CD8-positive, alpha-beta memory T cell (primary cell): ENCODE measurements around the gene CNDP1. TPM values are rescaled to one million over a fixed set of nuclear protein-coding genes. Genes with fewer than 3 reads are reported as not detected.

ENCODE experiments used
- CTCF ChIA-PET: fragments of 350-600 bp; sonication (Branson Sonifier 250); formaldehyde crosslinking; loops from one replicate; lab custom pipeline; 2021; ENCODE audit warnings: antibody characterized with exemption; lab: Charles Lee
- POLR2A ChIA-PET: fragments of 350-600 bp; sonication (Branson Sonifier 250); formaldehyde crosslinking; loops from one replicate; lab custom pipeline; 2021; ENCODE audit warnings: antibody characterized with exemption; lab: Charles Lee
- DNase-seq, 5 donors: peaks; one replicate each; pipeline versions ENCODE4 v3.0.0 to v3.0.0-alpha.2; 2020 to 2022; ENCODE audit warnings: mixed read lengths in 1 of 5
- H3K27ac ChIP-seq: one replicate; pipeline ENCODE4 v1.7.0; 2013; ENCODE audit warnings: low read depth, mild to moderate bottlenecking, low read length, moderate library complexity
- H3K27me3 ChIP-seq: 2 replicates; pipeline ENCODE4 v1.7.0; 2013; ENCODE audit warnings: low read length, mild to moderate bottlenecking; ENCODE audit not compliant: insufficient read depth, poor library complexity, severe bottlenecking
- H3K36me3 ChIP-seq: 2 replicates; pipeline ENCODE4 v1.7.0; 2013; ENCODE audit warnings: mild to moderate bottlenecking, low read length, moderate library complexity; ENCODE audit not compliant: insufficient read depth
- H3K4me1 ChIP-seq: 2 replicates; pipeline ENCODE4 v1.7.0; 2013; ENCODE audit warnings: mild to moderate bottlenecking, low read length, moderate library complexity; ENCODE audit not compliant: insufficient read depth
- H3K4me3 ChIP-seq: 2 replicates; pipeline ENCODE4 v1.7.0; 2013; ENCODE audit warnings: mild to moderate bottlenecking, low read length
- H3K9me3 ChIP-seq: 2 replicates; pipeline ENCODE4 v1.7.0; 2013; ENCODE audit warnings: mild to moderate bottlenecking, low read length
- H3K27ac Mint-ChIP-seq, 8 donors: one replicate each; pipeline ENCODE4 v1.8.0; 2020 to 2021; ENCODE audit warnings: mixed read lengths in 8 of 8, mild to moderate bottlenecking in 6 of 8, inconsistent platforms in 3 of 8, moderate library complexity in 3 of 8
- H3K27me3 Mint-ChIP-seq, 2 donors: one replicate each; pipeline ENCODE4 v1.8.0; 2020 to 2021; ENCODE audit warnings: mixed read lengths in 2 of 2, mild to moderate bottlenecking in 1 of 2, moderate library complexity in 1 of 2
- H3K36me3 Mint-ChIP-seq, 3 donors: one replicate each; pipeline ENCODE4 v1.8.0; 2020 to 2021; ENCODE audit warnings: mixed read lengths in 3 of 3, inconsistent platforms in 1 of 3, mild to moderate bottlenecking in 1 of 3
- H3K4me1 Mint-ChIP-seq, 3 donors: one replicate each; pipeline ENCODE4 v1.8.0; 2020 to 2021; ENCODE audit warnings: mixed read lengths in 3 of 3, inconsistent platforms in 1 of 3, mild to moderate bottlenecking in 1 of 3
- H3K4me3 Mint-ChIP-seq, 7 donors: one replicate each; pipeline ENCODE4 v1.8.0; 2020 to 2021; ENCODE audit warnings: mixed read lengths in 7 of 7, mild to moderate bottlenecking in 6 of 7, moderate library complexity in 4 of 7, inconsistent platforms in 2 of 7
- H3K9me3 Mint-ChIP-seq, 5 donors: one replicate each; pipeline ENCODE4 v1.8.0; 2020 to 2022; ENCODE audit warnings: mixed read lengths in 5 of 5, mild to moderate bottlenecking in 3 of 5, moderate library complexity in 2 of 5, inconsistent platforms in 1 of 5
- polyA plus RNA-seq: library from polyadenylated mRNA; unstranded; fragments of 300-500 nt; fragmentation: Illumina TruSeq; gene quantifications from one replicate; pipeline ENCODE4 v1.2.3, GENCODE V29; 2021
- total RNA-seq, 2 experiments: library from RNA; stranded (reverse); gene quantifications; one replicate each; pipeline ENCODE4 v1.2.3, GENCODE V29; 2021

The CNDP1 gene
- total and polyA plus RNA-seq, 3 experiments from 2014 or later = 0.09 TPM; not detected in 2

GRCh38 chr18:74598350-74599001 is 64.2 kb downstream of the CNDP1 start:
- peak; percentile 63 to 86 (median 73) for DNase-seq
- ChIA-PET CTCF (interaction anchor here (0.9 to 1.3 kb wide), 3 partner anchors 25 to 102 kb away, joined by 3 to 5 read pairs (median 3); partner anchors contain the start of gene CNDP2), POLR2A (interaction anchor here (0.6 to 1.8 kb wide), 5 partner anchors 94 to 612 kb away, joined by 3 to 21 read pairs (median 3); partner anchors contain the start of genes CNDP2 and TSHZ1)
- Histone ChIP-seq H3K9me3 (no peaks in the 10 kb centered on the region), H3K36me3 (peaks cover 2% of the 10 kb centered on the region), H3K4me1 (peaks cover 31% of the 10 kb centered on the region), H3K27me3 (no peaks in the 10 kb centered on the region), H3K27ac (peak overlapping the region; percentile 94), H3K4me3 (peak overlapping the region; percentile 89)
- Mint-ChIP-seq H3K4me3 (peak overlapping the region; percentile 91 to 99 (median 95)), H3K9me3 (no peaks in the 10 kb centered on the region), H3K4me1 (peaks cover 42 to 82% (median 80%) of the 10 kb centered on the region in 3 donors), H3K27me3 (peaks cover 0 to 3% of the 10 kb centered on the region in 2 donors), H3K27ac (peak overlapping the region; percentile 96 to 100 (median 98)), H3K36me3 (peaks cover 7 to 36% (median 15%) of the 10 kb centered on the region in 3 donors)

GRCh38 chr18:74604361-74604760 is 70.1 kb downstream of the CNDP1 start:
- Mint-ChIP-seq H3K36me3 (peaks cover 0 to 7% (median 2%) of the 10 kb centered on the region in 3 donors), H3K27me3 (no peaks in the 10 kb centered on the region), H3K27ac (no peak overlapping the region), H3K9me3 (no peaks in the 10 kb centered on the region), H3K4me3 (no peak overlapping the region), H3K4me1 (peaks cover 20 to 56% (median 55%) of the 10 kb centered on the region in 3 donors)
- ChIA-PET POLR2A (no interaction called here), CTCF (interaction anchor here (1.4 kb wide), 1 partner anchor 12 kb away, joined by 3 read pairs; no protein-coding TSS in a partner anchor)
- H3K9me3 ChIP-seq = no peaks in the 10 kb centered on the region
- no peak overlapping the region for H3K4me3 ChIP-seq
- no peaks in the 10 kb centered on the region for H3K27me3 ChIP-seq
- no peak overlapping the region for H3K27ac ChIP-seq
- H3K4me1 ChIP-seq = peaks cover 7% of the 10 kb centered on the region
- no peak for DNase-seq
- no peaks in the 10 kb centered on the region for H3K36me3 ChIP-seq

GRCh38 chr18:74604774-74605173 is 70.5 kb downstream of the CNDP1 start:
- Mint-ChIP-seq H3K4me3 (no peak overlapping the region), H3K27ac (no peak overlapping the region), H3K9me3 (no peaks in the 10 kb centered on the region), H3K4me1 (peaks cover 18 to 54% (median 52%) of the 10 kb centered on the region in 3 donors), H3K27me3 (no peaks in the 10 kb centered on the region), H3K36me3 (peaks cover 0 to 7% (median 2%) of the 10 kb centered on the region in 3 donors)
- Histone ChIP-seq H3K4me1 (peaks cover 3% of the 10 kb centered on the region), H3K36me3 (no peaks in the 10 kb centered on the region), H3K9me3 (no peaks in the 10 kb centered on the region), H3K27ac (no peak overlapping the region), H3K4me3 (no peak overlapping the region), H3K27me3 (no peaks in the 10 kb centered on the region)
- no peak for DNase-seq
- ChIA-PET CTCF (interaction anchor here (1.4 kb wide), 1 partner anchor 12 kb away, joined by 3 read pairs; no protein-coding TSS in a partner anchor), POLR2A (no interaction called here)

GRCh38 chr18:74608681-74609080 is 74.4 kb downstream of the CNDP1 start:
- Histone ChIP-seq H3K27me3 (no peaks in the 10 kb centered on the region), H3K36me3 (no peaks in the 10 kb centered on the region), H3K4me3 (no peak overlapping the region), H3K4me1 (peaks cover 8% of the 10 kb centered on the region), H3K9me3 (no peaks in the 10 kb centered on the region), H3K27ac (no peak overlapping the region)
- H3K4me3 Mint-ChIP-seq = no peak overlapping the region
- peaks cover 0 to 5% (median 2%) of the 10 kb centered on the region in 3 donors for H3K36me3 Mint-ChIP-seq
- DNase-seq = no peak
- POLR2A ChIA-PET = no interaction called here
- no peak overlapping the region for H3K27ac Mint-ChIP-seq
- H3K27me3 Mint-ChIP-seq = no peaks in the 10 kb centered on the region
- H3K4me1 Mint-ChIP-seq = peaks cover 20 to 47% (median 38%) of the 10 kb centered on the region in 3 donors
- no peaks in the 10 kb centered on the region for H3K9me3 Mint-ChIP-seq
- CTCF ChIA-PET = no interaction called here

GRCh38 chr18:74609535-74609934 is 75.2 kb downstream of the CNDP1 start:
- CTCF ChIA-PET = no interaction called here
- Mint-ChIP-seq H3K36me3 (peaks cover 0 to 4% (median 1%) of the 10 kb centered on the region in 3 donors), H3K9me3 (no peaks in the 10 kb centered on the region), H3K27me3 (no peaks in the 10 kb centered on the region), H3K27ac (peak overlapping the region in 1 of 8 donors; percentile 28), H3K4me1 (peaks cover 19 to 41% (median 34%) of the 10 kb centered on the region in 3 donors), H3K4me3 (no peak overlapping the region)
- POLR2A ChIA-PET = no interaction called here
- H3K27me3 ChIP-seq = no peaks in the 10 kb centered on the region
- H3K4me3 ChIP-seq = no peak overlapping the region
- H3K9me3 ChIP-seq = no peaks in the 10 kb centered on the region
- no peak for DNase-seq
- peaks cover 8% of the 10 kb centered on the region for H3K4me1 ChIP-seq
- H3K27ac ChIP-seq = no peak overlapping the region
- H3K36me3 ChIP-seq = no peaks in the 10 kb centered on the region

- no peak for DNase-seq
- Mint-ChIP-seq H3K4me1 (peaks cover 19 to 41% (median 34%) of the 10 kb centered on the region in 3 donors), H3K9me3 (no peaks in the 10 kb centered on the region), H3K27me3 (no peaks in the 10 kb centered on the region), H3K4me3 (no peak overlapping the region), H3K27ac (no peak overlapping the region), H3K36me3 (peaks cover 0 to 4% (median 0%) of the 10 kb centered on the region in 3 donors)
- CTCF ChIA-PET = no interaction called here
- no peaks in the 10 kb centered on the region for H3K27me3 ChIP-seq
- H3K4me3 ChIP-seq = no peak overlapping the region
- H3K36me3 ChIP-seq = no peaks in the 10 kb centered on the region
- POLR2A ChIA-PET = no interaction called here
- H3K4me1 ChIP-seq = peaks cover 8% of the 10 kb centered on the region
- no peak overlapping the region for H3K27ac ChIP-seq
- no peaks in the 10 kb centered on the region for H3K9me3 ChIP-seq
These were observed 75.8 kb downstream of the CNDP1 start for GRCh38 chr18:74610051-74610615.

GRCh38 chr18:74610860-74611259 is 76.6 kb downstream of the CNDP1 start:
- Histone ChIP-seq H3K27ac (no peak overlapping the region), H3K4me1 (peaks cover 8% of the 10 kb centered on the region), H3K4me3 (no peak overlapping the region), H3K27me3 (no peaks in the 10 kb centered on the region), H3K36me3 (no peaks in the 10 kb centered on the region), H3K9me3 (no peaks in the 10 kb centered on the region)
- DNase-seq = no peak
- peaks cover 0 to 2% (median 0%) of the 10 kb centered on the region in 3 donors for H3K36me3 Mint-ChIP-seq
- ChIA-PET POLR2A (no interaction called here), CTCF (no interaction called here)
- peak overlapping the region in 1 of 8 donors; percentile 29 for H3K27ac Mint-ChIP-seq
- no peaks in the 10 kb centered on the region for H3K9me3 Mint-ChIP-seq
- H3K27me3 Mint-ChIP-seq = no peaks in the 10 kb centered on the region
- H3K4me3 Mint-ChIP-seq = no peak overlapping the region
- H3K4me1 Mint-ChIP-seq = peaks cover 21 to 44% (median 34%) of the 10 kb centered on the region in 3 donors

GRCh38 chr18:74611765-74612164 is 77.5 kb downstream of the CNDP1 start:
- Mint-ChIP-seq H3K9me3 (no peaks in the 10 kb centered on the region), H3K4me1 (peaks cover 21 to 44% (median 34%) of the 10 kb centered on the region in 3 donors), H3K27ac (no peak overlapping the region), H3K27me3 (no peaks in the 10 kb centered on the region), H3K4me3 (no peak overlapping the region), H3K36me3 (peaks cover 0 to 2% (median 0%) of the 10 kb centered on the region in 3 donors)
- DNase-seq = no peak
- Histone ChIP-seq H3K4me1 (peaks cover 8% of the 10 kb centered on the region), H3K27me3 (no peaks in the 10 kb centered on the region), H3K27ac (no peak overlapping the region), H3K9me3 (no peaks in the 10 kb centered on the region), H3K36me3 (no peaks in the 10 kb centered on the region), H3K4me3 (no peak overlapping the region)
- CTCF ChIA-PET = no interaction called here
- POLR2A ChIA-PET = no interaction called here
